Left lobe of liver (tissue), 2 donors: ENCODE results near the gene SKOR1. TPM values are rescaled to one million over a fixed set of nuclear protein-coding genes. Genes with fewer than 3 reads are reported as not detected.

Experiments used
- ATAC-seq: fragments of 200-7000 bp; cut with Tn5 transposase; one replicate; pipeline ENCODE4 v1.9.1; 2020; ENCODE audit warnings: mild to moderate bottlenecking, moderate library complexity
- DNase-seq: peaks from one replicate; pipeline ENCODE4 v3.0.0-alpha.2; 2020; ENCODE audit warnings: low spot score
- total RNA-seq: library from RNA; stranded (reverse); gene quantifications from one replicate; pipeline ENCODE4 v1.2.1, GENCODE V29; 2021
- donor health status: DM: no; HTN: no; CAD: no; lungs with moderate emphysema.
- donor health status: DM: no; HTN: yes; CAD: no.

Gene SKOR1
- total RNA-seq, result 0.13 TPM

DNA sequence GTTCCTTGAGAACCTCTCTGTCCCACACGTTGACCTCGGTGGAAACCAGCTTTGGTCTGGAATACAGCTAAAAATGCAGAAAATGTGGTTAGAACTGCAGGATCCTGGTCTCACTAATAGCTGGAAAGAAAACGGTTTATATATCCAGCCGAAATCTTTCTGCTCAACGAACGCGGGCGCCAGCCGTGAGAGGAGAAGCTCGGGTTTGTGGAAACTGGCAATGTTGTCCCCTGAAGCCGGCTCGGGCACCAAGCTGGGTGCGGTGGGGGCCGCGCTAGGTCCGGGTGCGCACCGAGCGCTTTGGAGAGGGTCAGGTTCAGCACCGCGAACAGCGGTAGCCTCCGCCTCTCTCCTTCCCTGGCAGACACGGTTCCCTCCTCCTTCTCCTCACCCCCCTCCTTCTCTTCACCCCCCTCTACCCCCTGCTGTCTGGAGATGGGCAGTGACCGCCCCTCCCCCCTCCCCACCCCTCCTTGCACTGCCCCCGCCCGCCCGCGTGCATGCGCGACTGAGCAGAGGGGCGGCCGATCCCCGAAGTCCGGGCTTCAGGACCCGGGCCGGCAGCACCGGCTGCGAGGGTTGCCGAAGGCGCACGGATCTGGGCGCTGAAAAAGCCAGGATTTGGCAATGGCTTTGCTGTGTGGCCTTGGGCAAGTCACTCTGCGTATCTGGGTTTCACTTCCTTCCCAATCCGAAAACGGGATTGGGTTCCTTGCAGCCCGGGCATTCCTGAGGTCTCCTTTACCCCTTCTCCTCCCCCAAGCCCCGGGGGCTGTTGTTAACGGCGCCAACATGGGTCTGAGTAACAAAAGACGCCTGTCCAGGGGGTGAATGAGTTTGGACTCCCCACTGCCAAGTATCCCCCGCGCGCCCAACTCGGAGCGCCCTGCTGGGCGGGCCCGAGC lies at the start of gene SKOR1:
Gene SKOR1 (plus strand): TSS at position 534 of the 905 bp plus-strand sequence. CDS start 94 bp downstream, at position 628.
- peak; percentile 45 for ATAC-seq
- no peak for DNase-seq

GRCh38 chr15:67775998-67776397 lies 49.3 kb upstream of the SKOR1 start:
- ATAC-seq (no peak), DNase-seq (no peak)

DNA sequence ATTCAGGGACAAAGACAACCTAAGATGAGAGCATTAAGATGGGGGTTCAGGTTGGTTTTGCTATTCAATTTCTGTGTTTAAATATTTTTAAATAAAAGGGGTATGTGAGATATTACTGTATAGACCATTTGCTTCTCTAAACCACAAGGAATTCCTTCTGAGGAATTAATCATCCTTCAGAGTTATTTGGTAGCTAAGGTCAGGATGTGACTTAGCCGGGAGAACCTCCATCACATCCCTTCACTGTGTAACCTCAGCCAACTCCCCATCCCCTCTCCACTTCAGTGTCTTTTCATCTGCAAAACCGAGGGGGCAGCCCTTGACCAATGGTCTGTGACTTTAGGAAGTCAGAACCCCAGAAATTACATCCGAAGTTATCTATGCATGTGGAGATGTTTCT lies 48.7 kb upstream of the SKOR1 start:
- no peak for DNase-seq
- ATAC-seq, result no peak

- ATAC-seq, result no peak
- DNase-seq, result no peak
These were observed 48.2 kb upstream of the SKOR1 start for GRCh38 chr15:67777071-67777470.

GRCh38 chr15:67777773-67778172 lies 47.5 kb upstream of the SKOR1 start:
- ATAC-seq (no peak), DNase-seq (no peak)

GRCh38 chr15:67778968-67779548 lies 46.3 kb upstream of the SKOR1 start:
- DNase-seq (no peak), ATAC-seq (no peak)

- no peak for DNase-seq
- ATAC-seq, result no peak
These were observed 45.7 kb upstream of the SKOR1 start for GRCh38 chr15:67779549-67780111.

GRCh38 chr15:67781061-67781460 lies 44.2 kb upstream of the SKOR1 start:
- DNase-seq, result no peak
- no peak for ATAC-seq

DNA sequence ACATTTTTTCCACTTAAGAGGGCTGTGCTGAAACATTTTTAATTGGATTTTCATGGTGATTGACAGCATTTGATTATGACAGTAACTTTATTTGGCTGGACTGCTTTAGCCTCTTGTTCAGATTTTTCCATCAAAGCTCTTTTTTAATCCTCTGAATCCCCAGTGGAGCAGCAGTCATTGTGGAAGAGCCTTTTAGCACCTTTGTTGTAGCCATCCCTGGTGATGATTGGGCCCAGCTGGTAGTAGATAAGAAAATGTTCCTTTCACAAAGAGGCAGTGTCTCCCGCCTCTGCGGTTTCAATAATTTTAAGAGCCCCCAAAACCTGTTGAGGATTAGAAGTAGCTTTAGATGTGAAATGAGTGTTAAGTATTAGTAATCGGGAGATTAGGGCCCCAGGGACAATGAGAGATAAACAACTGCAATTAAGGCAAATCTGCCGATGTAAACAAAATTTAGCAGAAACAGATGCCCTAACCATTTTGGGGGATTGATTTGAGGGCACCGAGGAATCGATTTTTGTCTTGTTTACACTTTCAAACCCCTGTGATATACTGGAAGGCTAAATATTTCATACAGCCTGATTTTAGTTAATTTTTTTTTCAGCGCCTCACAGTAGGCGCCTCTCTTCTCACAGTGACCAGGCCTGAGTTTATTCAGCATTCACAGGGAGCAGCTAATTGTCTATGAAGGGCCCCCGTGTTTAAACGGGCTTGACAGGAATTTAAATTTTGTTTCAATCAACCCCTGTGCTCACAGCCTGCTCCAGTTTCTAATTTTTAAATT lies 43.2 kb upstream of the SKOR1 start:
- no peak for ATAC-seq
- no peak for DNase-seq

GRCh38 chr15:67782691-67782991 lies 42.7 kb upstream of the SKOR1 start:
- ATAC-seq, result no peak
- DNase-seq, result no peak

DNA sequence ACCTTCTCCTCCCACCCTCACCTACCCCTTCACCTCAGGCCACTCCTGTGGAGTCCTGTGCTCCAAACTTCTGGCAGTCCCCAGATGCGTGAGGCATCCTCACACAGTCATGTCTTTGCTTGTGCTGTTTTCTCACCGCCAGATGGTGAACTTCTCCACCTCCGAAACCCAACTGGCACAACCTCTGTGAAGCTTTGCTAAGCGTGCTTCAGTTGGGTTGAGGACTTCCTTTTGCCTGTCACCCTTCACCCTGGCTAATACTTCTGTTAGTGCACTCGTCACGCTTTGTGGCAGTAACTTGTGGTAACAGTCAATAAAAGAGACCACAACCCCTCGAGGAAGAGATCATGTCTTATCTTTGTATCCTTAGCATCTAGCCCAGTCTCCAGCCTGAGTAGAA lies 42.0 kb upstream of the SKOR1 start:
- ATAC-seq, result no peak
- DNase-seq, result no peak

DNA sequence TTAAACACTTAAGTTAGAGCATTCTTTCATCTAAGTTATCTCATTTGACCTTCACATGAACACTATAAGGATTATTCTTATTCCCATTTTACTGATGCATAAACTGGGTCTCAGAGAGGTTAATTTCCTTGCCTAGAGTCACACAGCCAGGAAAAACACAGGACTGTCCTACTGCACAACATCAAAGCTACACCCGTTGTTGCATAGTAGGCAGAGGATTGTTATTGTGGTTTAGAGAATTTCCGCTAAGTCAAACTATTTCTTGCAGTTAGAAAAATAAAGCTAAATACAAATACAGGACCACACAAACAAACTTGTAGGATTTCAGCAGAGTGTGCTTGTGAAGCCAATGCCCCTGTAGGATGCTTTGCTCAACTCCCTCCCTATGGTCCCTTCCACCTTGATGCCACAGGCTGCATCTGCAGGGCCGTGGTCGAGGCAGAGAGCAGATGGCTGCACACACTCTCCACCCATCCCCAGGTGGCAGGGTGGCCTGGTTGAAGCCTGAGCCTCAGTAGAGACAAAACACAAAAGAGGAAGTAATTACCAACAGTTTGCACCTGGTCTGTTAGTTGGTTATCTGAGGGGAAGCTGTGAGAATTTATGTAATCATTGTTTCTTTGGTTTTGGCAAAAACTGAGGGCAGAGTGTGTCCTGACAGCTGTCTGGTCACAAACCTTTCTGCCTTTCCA lies 41.1 kb upstream of the SKOR1 start:
- ATAC-seq (no peak), DNase-seq (no peak)

DNA sequence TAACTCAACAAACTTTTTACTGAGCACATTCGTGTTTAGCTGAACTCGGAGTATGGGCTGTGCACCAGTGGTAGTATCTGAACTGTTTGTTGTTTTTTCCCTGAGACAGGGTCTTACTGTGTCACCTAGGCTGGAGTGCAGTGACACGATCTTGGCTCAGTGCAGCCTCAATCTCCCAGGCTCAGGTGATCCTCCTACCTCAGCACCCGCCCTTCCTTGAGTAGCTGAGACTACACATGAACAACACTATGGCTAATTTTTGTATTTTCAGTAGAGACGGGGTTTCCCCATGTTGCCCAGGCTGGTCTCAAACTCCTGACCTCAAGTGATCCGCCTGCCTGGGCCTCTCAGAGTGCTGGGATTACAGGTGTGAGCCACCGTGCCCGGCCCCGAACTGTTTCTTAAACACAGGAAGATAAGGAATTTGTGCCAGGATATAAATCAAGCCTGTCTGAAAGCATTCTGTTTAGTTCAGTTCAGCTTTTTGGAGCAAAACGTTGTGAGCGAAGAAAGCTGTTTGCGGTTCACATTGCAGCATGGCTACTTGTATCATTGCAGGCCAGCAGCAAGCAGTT lies 40.4 kb upstream of the SKOR1 start:
- ATAC-seq (no peak), DNase-seq (no peak)

GRCh38 chr15:67785431-67785830 lies 39.9 kb upstream of the SKOR1 start:
- no peak for DNase-seq
- no peak for ATAC-seq

- ATAC-seq, result no peak
- no peak for DNase-seq
These were observed 38.7 kb upstream of the SKOR1 start for GRCh38 chr15:67786646-67787045.

DNA sequence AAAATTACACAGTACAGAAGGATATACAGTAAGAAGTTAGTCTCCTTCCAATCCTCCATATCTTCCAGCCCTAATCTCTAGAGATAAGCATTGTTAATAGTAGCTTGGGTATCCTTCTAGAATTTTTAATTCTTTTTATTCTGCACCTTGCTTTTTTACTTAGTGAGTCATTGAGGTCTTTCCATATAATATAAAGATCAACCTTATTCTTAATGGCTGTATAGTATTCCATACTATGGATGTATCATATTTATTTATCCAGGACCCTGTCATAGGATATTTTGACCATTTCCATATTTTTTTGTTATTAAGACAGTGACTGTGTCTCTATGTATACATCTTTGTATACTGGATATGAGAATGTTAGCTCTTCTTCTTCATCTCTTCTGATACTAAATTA lies 36.3 kb upstream of the SKOR1 start:
- no peak for ATAC-seq
- DNase-seq, result no peak

GRCh38 chr15:67790610-67791319 lies 34.5 kb upstream of the SKOR1 start:
- DNase-seq (no peak), ATAC-seq (no peak)

GRCh38 chr15:67792250-67792942 lies 32.9 kb upstream of the SKOR1 start:
- no peak for DNase-seq

DNA sequence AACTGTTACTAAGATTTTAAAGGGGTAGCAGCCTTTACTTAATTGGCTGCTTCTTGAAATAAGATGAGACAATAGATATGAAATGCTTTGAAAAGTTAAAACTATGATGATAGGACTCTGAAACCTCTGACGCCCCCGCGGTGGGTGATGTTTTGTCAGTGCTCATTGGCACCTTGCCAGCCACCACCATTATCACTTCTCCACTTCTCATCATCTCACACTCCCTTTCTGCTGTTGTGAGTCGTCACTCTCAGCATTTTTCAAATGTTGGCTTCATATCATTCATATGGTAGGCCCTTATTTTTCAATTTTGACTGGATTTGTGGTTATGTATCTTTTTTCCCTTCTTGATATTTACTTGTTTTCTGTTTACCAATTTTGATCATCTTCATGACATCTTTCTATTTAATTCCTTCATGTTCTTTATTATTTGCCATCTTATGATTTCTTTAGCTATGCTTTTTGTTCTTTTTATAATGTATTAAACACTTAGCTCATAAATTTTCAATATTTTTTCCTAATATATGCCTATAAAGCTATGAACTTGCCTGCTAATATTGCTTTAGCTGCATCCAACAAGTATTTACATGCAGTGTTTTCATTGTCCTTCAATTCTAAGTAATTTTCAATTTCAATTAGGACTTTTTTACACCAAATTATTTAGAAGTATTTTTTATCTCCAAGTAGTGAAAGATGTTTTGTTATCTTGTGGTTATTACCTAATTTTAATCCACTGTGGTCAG lies 30.3 kb upstream of the SKOR1 start:
- DNase-seq (no peak), ATAC-seq (no peak)

More at GRCh38 chr15:67792250-67792942, 32.9 kb upstream of the SKOR1 start:
- ATAC-seq, result no peak
